K562 (cell line): ENCODE data around the gene PCSK6. TPM values are rescaled to one million over a fixed set of nuclear protein-coding genes. Genes with fewer than 3 reads are reported as not detected.

ENCODE experiments used
- ATAC-seq: fragments of 200-7000 bp; cut with Tn5 transposase; 3 replicates; pipeline ENCODE4 v1.9.1; 2020; ENCODE audit warnings: moderate library complexity
- BruUV-seq: library from RNA; stranded (reverse); fragments of 400-500 nt; replicated peaks from 2 replicates; lab custom pipeline; 2021; lab: Mats Ljungman, UMichigan
- CTCF ChIA-PET: fragments of 300-600 bp; formaldehyde crosslinking; extraction: SDS; loops from one replicate; lab custom pipeline; 2021; ENCODE audit warnings: low intra/inter-chr PET ratio; lab: Yijun Ruan, JAX
- POLR2A ChIA-PET: fragments of 300-600, 350-650 bp; sonication (Branson Sonifier 250); formaldehyde crosslinking; extraction: SDS; loops from one replicate; lab custom pipeline; 2021; ENCODE audit warnings: antibody characterized with exemption, inconsistent platforms; lab: Yijun Ruan, JAX
- DNase-seq, 4 experiments: peaks; one replicate each; pipeline versions ENCODE4 v3.0.0 to v3.0.0-alpha.2; 2011 to 2018; ENCODE audit warnings: low spot score in 3 of 4, mixed read lengths in 3 of 4; ENCODE audit errors: extremely low read depth in 1 of 4
- FAIRE-seq: peaks from 2 replicates; lab custom pipeline; 2011; peaks lifted over from hg19 to GRCh38; lab: Jason Lieb, UNC
- H2AFZ ChIP-seq: 2 replicates; pipeline ENCODE4 v1.6.0; 2011; ENCODE audit warnings: low read depth, low read length, control low read depth, inconsistent platforms
- H3K27ac ChIP-seq: fragments of 200-600 bp; 3 replicates; pipeline ENCODE4 v1.8.0; 2011; ENCODE audit warnings: low read depth, mild to moderate bottlenecking, control low read depth, inconsistent platforms, low read length, moderate library complexity, mixed read lengths; ENCODE audit errors: extremely low read depth
- H3K27me3 ChIP-seq, 2 experiments: fragments of 300-600 bp in 1 of 2; 2 replicates in 1 of 2; 3 replicates in 1 of 2; pipeline versions ENCODE4 v1.6.0 to v1.8.0; 2011; ENCODE audit warnings: inconsistent platforms in 2 of 2, low read length in 2 of 2, mild to moderate bottlenecking in 1 of 2, mixed read lengths in 1 of 2, moderate library complexity in 1 of 2; ENCODE audit not compliant: control insufficient read depth in 2 of 2, insufficient read depth in 2 of 2
- H3K36me3 ChIP-seq: fragments of 300-600 bp; 3 replicates; pipeline ENCODE4 v1.8.0; 2011; ENCODE audit warnings: mild to moderate bottlenecking, low read length, inconsistent platforms; ENCODE audit not compliant: control insufficient read depth, insufficient read depth
- H3K4me1 ChIP-seq, 2 experiments: fragments of 200-600 bp in 1 of 2; replicated peaks in 1 of 2; 2 replicates in 1 of 2; 3 replicates in 1 of 2; pipeline versions ENCODE4 v1.5.1 to v1.8.0; 2011; ENCODE audit warnings: inconsistent platforms in 2 of 2, low read length in 2 of 2, mild to moderate bottlenecking in 1 of 2, mixed read lengths in 1 of 2, moderate library complexity in 1 of 2; ENCODE audit not compliant: control insufficient read depth in 2 of 2, insufficient read depth in 2 of 2
- H3K4me2 ChIP-seq: 2 replicates; pipeline ENCODE4 v1.6.1; 2011; ENCODE audit warnings: low read length, control low read depth, inconsistent platforms, mixed read lengths; ENCODE audit not compliant: insufficient read depth
- H3K4me3 ChIP-seq: fragments of 200-600 bp; sonication (generic), shearing (Covaris generic); 2 replicates; pipeline ENCODE4 v1.5.1; 2016; ENCODE audit warnings: control low read depth, inconsistent platforms
- H3K79me2 ChIP-seq: fragments of 200-600 bp; 3 replicates; pipeline ENCODE4 v1.8.0; 2011; ENCODE audit warnings: low read length, inconsistent platforms; ENCODE audit not compliant: control insufficient read depth, insufficient read depth
- H3K9ac ChIP-seq, 2 experiments: 2 replicates each; pipeline versions ENCODE4 v1.6.0 to v1.6.1; 2011; ENCODE audit warnings: low read depth in 2 of 2, low read length in 2 of 2, control low read depth in 1 of 2, inconsistent platforms in 1 of 2, mild to moderate bottlenecking in 1 of 2, mixed read lengths in 1 of 2; ENCODE audit not compliant: insufficient read depth in 1 of 2
- H3K9me1 ChIP-seq: one replicate; pipeline ENCODE4 v1.6.0; 2011; ENCODE audit warnings: inconsistent platforms, mild to moderate bottlenecking, low read length, moderate library complexity; ENCODE audit not compliant: control insufficient read depth, insufficient read depth
- H3K9me3 ChIP-seq: replicated peaks from 2 replicates; pipeline ENCODE4 v1.5.1; 2011; ENCODE audit warnings: low read depth, low read length, inconsistent platforms; ENCODE audit not compliant: control insufficient read depth, insufficient read depth
- H4K20me1 ChIP-seq: replicated peaks from 2 replicates; pipeline ENCODE4 v1.6.1; 2011; ENCODE audit warnings: low read length, inconsistent platforms, mixed read lengths; ENCODE audit not compliant: control insufficient read depth, insufficient read depth
- BDP1 ChIP-seq: IDR thresholded peaks from 3 replicates; pipeline ENCODE4 v1.6.1; 2011; ENCODE audit not compliant: insufficient read length, insufficient read depth
- ELF4 ChIP-seq: fragments of 450-650 bp; formaldehyde crosslinking; IDR thresholded peaks from 2 replicates; pipeline ENCODE4 v1.4.0; 2022; ENCODE audit warnings: missing genetic modification characterization
- HOXB6 ChIP-seq: fragments of 250-450 bp; sonication (Bioruptor Pico); IDR thresholded peaks from 2 replicates; pipeline ENCODE4 v1.5.1; 2022; ENCODE audit warnings: mild to moderate bottlenecking, borderline replicate concordance
- IRF9 ChIP-seq: fragments of 450-650 bp; IDR thresholded peaks from 2 replicates; pipeline ENCODE4 v1.6.1; 2016; ENCODE audit warnings: missing biosample characterization, missing genetic modification characterization
- KDM5B ChIP-seq: fragments of 200-600 bp; sonication (generic); IDR thresholded peaks from 2 replicates; pipeline ENCODE4 v1.6.1; 2012; ENCODE audit warnings: low read depth, mild to moderate bottlenecking, moderate library complexity, low read length, control low read depth, inconsistent platforms; ENCODE audit not compliant: insufficient replicate concordance
- MECOM ChIP-seq: fragments of 250-450 bp; sonication (Bioruptor Pico); IDR thresholded peaks from 2 replicates; pipeline ENCODE4 v1.8.0; 2022; ENCODE audit warnings: inconsistent platforms
- NFIX ChIP-seq: fragments of 250-450 bp; sonication (Bioruptor Pico); IDR thresholded peaks from 2 replicates; pipeline ENCODE4 v1.4.0; 2020; ENCODE audit warnings: low read depth, mild to moderate bottlenecking, moderate library complexity
- NR0B1 ChIP-seq: fragments of 450-650 bp; IDR thresholded peaks from one replicate; pipeline ENCODE4 v1.6.1; 2018; ENCODE audit warnings: mild to moderate bottlenecking, moderate library complexity; ENCODE audit not compliant: partially characterized antibody
- PCBP1 ChIP-seq: fragments of 200-400 bp; formaldehyde crosslinking; IDR thresholded peaks from 2 replicates; pipeline ENCODE4 v1.6.1; 2018; ENCODE audit warnings: mild to moderate bottlenecking, low read depth, low read length; ENCODE audit not compliant: poor library complexity, severe bottlenecking
- PTTG1 ChIP-seq: fragments of 450-650 bp; IDR thresholded peaks from 2 replicates; pipeline ENCODE4 v1.6.1; 2016; ENCODE audit warnings: low read depth, mild to moderate bottlenecking, missing genetic modification characterization, missing compliant biosample characterization
- RBM22 ChIP-seq: fragments of 200-400 bp; formaldehyde crosslinking; IDR thresholded peaks from 2 replicates; pipeline ENCODE4 v1.6.1; 2018; ENCODE audit warnings: low read length, low read depth; ENCODE audit not compliant: poor library complexity, severe bottlenecking
- RBM34 ChIP-seq: fragments of 200-400 bp; formaldehyde crosslinking; IDR thresholded peaks from 2 replicates; pipeline ENCODE4 v1.6.1; 2018; ENCODE audit warnings: low read length, borderline replicate concordance; ENCODE audit not compliant: insufficient read depth
- TBP ChIP-seq: optimal IDR thresholded peaks from 2 replicates; pipeline ENCODE3; 2011; ENCODE audit warnings: low read depth, low read length, improper control_type of control experiment
- ZFP91 ChIP-seq: sonication (generic); formaldehyde crosslinking; IDR thresholded peaks from 2 replicates; pipeline ENCODE4 v1.8.0; 2022; ENCODE audit warnings: mild to moderate bottlenecking, missing genetic modification reagents
- ZNF75A ChIP-seq: fragments of 450-650 bp; formaldehyde crosslinking; IDR thresholded peaks from 2 replicates; pipeline ENCODE4 v1.4.0; 2020; ENCODE audit warnings: mild to moderate bottlenecking
- ZNF830 ChIP-seq: fragments of 250-450 bp; sonication (Bioruptor Pico); IDR thresholded peaks from 2 replicates; pipeline ENCODE4 v1.5.0; 2021; ENCODE audit warnings: mild to moderate bottlenecking
- WGBS: fragments of 100-300 bp; shearing (Covaris generic); methylation state at CpG from one replicate; pipeline ENCODE4 v1.1.6; 2016; ENCODE audit warnings: low coverage, mixed read lengths; ENCODE audit not compliant: insufficient coverage; ENCODE audit errors: missing lambda C conversion rate; 5-methylcytosine and 5-hydroxymethylcytosine counted together
- in situ Hi-C: fragments of 300-500 bp; cut with MboI; formaldehyde crosslinking; loops from 4 replicates; pipeline ENCODE4 v1.15.0; 2018; ENCODE audit warnings: inconsistent platforms, mixed read lengths
- intact Hi-C: fragments of 100-400 bp; cut with micrococcal nuclease; formaldehyde crosslinking; loops from 2 replicates; pipeline ENCODE4 v1.14.2; 2022
- polyA plus RNA-seq, 8 experiments: library from polyadenylated mRNA; depleted of rRNA in 4 of 8; stranded (reverse) in 5 of 8; unstranded in 3 of 8; fragments of >200 nt; fragmentation: Nextera tagmentation in 2 of 8; fragmentation: Illumina TruSeq in 1 of 8; extraction: Ambion mirVana in 2 of 8; extraction: Trizol in 1 of 8; gene quantifications; 2 replicates each; pipeline versions ENCODE4 v1.2.1 to v1.2.3, GENCODE V29; 2011 to 2014; ENCODE audit warnings: inconsistent platforms in 1 of 8, missing spikeins in 1 of 8
- total RNA-seq, 7 experiments: library from RNA; depleted of rRNA in 6 of 7; stranded (reverse); fragments of >200 nt in 6 of 7; fragmentation: Illumina TruSeq in 2 of 7; extraction: Trizol in 2 of 7; gene quantifications; 2 replicates each; pipeline versions ENCODE4 v1.2.1 to v1.2.3, GENCODE V29; 2011 to 2021; ENCODE audit warnings: low replicate concordance in 1 of 7

Gene PCSK6
- total and polyA plus RNA-seq, 9 of the 15 experiments (the other 6 are each of a cell fraction or from before 2014, with no cell fraction given), result 2.2 to 32.6 (median 14.5) TPM

GRCh38 chr15:101369676-101370075, 119.8 kb downstream of the PCSK6 start (continued):
- TF ChIP-seq NFIX (CRISPR knock-in tag) (no peak), ZNF75A (no peak), KDM5B (no peak), BDP1 (no peak), ZNF830 (CRISPR knock-in tag) (no peak), RBM34 (no peak), HOXB6 (CRISPR knock-in tag) (no peak), TBP (no peak), IRF9 (tag) (no peak)

GRCh38 chr15:101368861-101369642, 120.5 kb downstream of the PCSK6 start:
- Histone ChIP-seq H3K9me1 (no peaks in the 10 kb centered on the region), H3K9me3 (no peaks in the 10 kb centered on the region), H3K4me3 (no peak overlapping the region), H3K4me1 (no peaks in the 10 kb centered on the region; a peak in 1 of 5 replicates), H3K27me3 (peaks cover 0 to 12% of the 10 kb centered on the region in 2 experiments; a peak in 1 of 5 replicates), H2AFZ (no peak overlapping the region), H4K20me1 (no peaks in the 10 kb centered on the region; the same call in 1 of the 2 replicates), H3K9ac (no peak overlapping the region), H3K79me2 (no peaks in the 10 kb centered on the region), H3K4me2 (no peak overlapping the region), H3K27ac (no peak overlapping the region), H3K36me3 (no peaks in the 10 kb centered on the region)
- BruUV-seq, result no TSS peak
- 36% methylated on average over 11 of the region's 15 CpGs for WGBS
- ChIA-PET POLR2A (interaction anchor here (0.6 to 0.9 kb wide), 4 partner anchors 13 to 68 kb away, joined by 3 to 5 read pairs (median 3); no protein-coding TSS in a partner anchor), CTCF (no interaction called here)
- in situ Hi-C loops (no loop called here), intact Hi-C loops (no loop called here)
- no peak for ATAC-seq
- FAIRE-seq, result no peak
- DNase-seq, result no peak
- TF ChIP-seq PCBP1 (no peak), ELF4 (no peak), MECOM (CRISPR knock-in tag) (no peak), NR0B1 (no peak), PTTG1 (tag) (no peak), ZFP91 (CRISPR knock-in tag) (no peak), RBM22 (no peak)
